Fibroblast of lung (primary cell): ENCODE results near the gene FAM174C. TPM values are rescaled to one million over a fixed set of nuclear protein-coding genes. Genes with fewer than 3 reads are reported as not detected.
"Not testable (repeated sequence)": the region's sequence is repeated elsewhere in the genome, so short reads cannot be mapped to it uniquely, and the experiment has no call there.

Experiments used
- DNase-seq, 2 donors: peaks; one replicate each; pipeline versions ENCODE4 v3.0.0 to v3.0.0-alpha.2; 2010; ENCODE audit warnings: low read depth in 2 of 2
- H2AFZ ChIP-seq: 2 replicates; pipeline ENCODE4 v1.5.1; 2012; ENCODE audit warnings: low read length, control low read depth, inconsistent platforms
- H3K27ac ChIP-seq: 2 replicates; pipeline ENCODE4 v1.5.1; 2011; ENCODE audit warnings: low read length, control low read depth; ENCODE audit not compliant: insufficient read depth
- H3K27me3 ChIP-seq: 2 replicates; pipeline ENCODE4 v1.5.1; 2011; ENCODE audit warnings: mild to moderate bottlenecking, low read length; ENCODE audit not compliant: control insufficient read depth, insufficient read depth
- H3K36me3 ChIP-seq: 2 replicates; pipeline ENCODE4 v1.5.1; 2011; ENCODE audit warnings: low read length; ENCODE audit not compliant: control insufficient read depth, insufficient read depth
- H3K4me1 ChIP-seq: 2 replicates; pipeline ENCODE4 v1.5.1; 2011; ENCODE audit warnings: low read length; ENCODE audit not compliant: control insufficient read depth, insufficient read depth; ENCODE audit errors: extremely low read depth
- H3K4me2 ChIP-seq: 2 replicates; pipeline ENCODE4 v1.5.1; 2011; ENCODE audit warnings: low read length, control low read depth; ENCODE audit not compliant: insufficient read depth; ENCODE audit errors: extremely low read depth
- H3K4me3 ChIP-seq, 4 experiments: fragments of 200-600 bp in 1 of 4; sonication (generic) in 1 of 4; replicated peaks in 1 of 4; 2 replicates each; pipeline ENCODE4 v1.5.1; 2011 to 2016; ENCODE audit warnings: low read length in 4 of 4, low read depth in 3 of 4, mild to moderate bottlenecking in 3 of 4, control low read depth in 2 of 4, inconsistent platforms in 1 of 4, mixed read lengths in 1 of 4; ENCODE audit not compliant: insufficient read depth in 1 of 4; ENCODE audit errors: control extremely low read depth in 1 of 4
- H3K79me2 ChIP-seq: 2 replicates; pipeline ENCODE4 v1.5.1; 2012; ENCODE audit warnings: mild to moderate bottlenecking, low read length, inconsistent platforms; ENCODE audit not compliant: control insufficient read depth, insufficient read depth
- H3K9ac ChIP-seq: 2 replicates; pipeline ENCODE4 v1.5.1; 2011; ENCODE audit warnings: mild to moderate bottlenecking, low read length, control low read depth; ENCODE audit not compliant: insufficient read depth
- H3K9me3 ChIP-seq: 2 replicates; pipeline ENCODE4 v1.5.1; 2012; ENCODE audit warnings: low read depth, low read length; ENCODE audit not compliant: control insufficient read depth, insufficient read depth
- H4K20me1 ChIP-seq: 2 replicates; pipeline ENCODE4 v1.5.1; 2011; ENCODE audit warnings: low read length; ENCODE audit not compliant: control insufficient read depth, insufficient read depth; ENCODE audit errors: extremely low read depth
- EZH2 ChIP-seq: IDR thresholded peaks from 2 replicates; pipeline ENCODE4 v1.5.1; 2012; ENCODE audit warnings: low read length, control low read depth, mild to moderate bottlenecking; ENCODE audit errors: missing control alignments
- polyA plus RNA-seq, 2 donors: library from polyadenylated mRNA; depleted of rRNA in 1 of 2; stranded (reverse) in 1 of 2; unstranded in 1 of 2; fragments of >200 nt; gene quantifications; 2 replicates each; pipeline ENCODE4 v1.2.1, GENCODE V29; 2011 to 2012; ENCODE audit warnings: missing spikeins in 1 of 2
- total RNA-seq: library from RNA; depleted of rRNA; stranded (reverse); fragments of >200 nt; gene quantifications from 2 replicates; pipeline ENCODE4 v1.2.1, GENCODE V29; 2014
- TF ChIP-seq, protein P1 (sequence below), 2 donors: IDR thresholded peaks in 1 of 2; conservative IDR thresholded peaks in 1 of 2; 1 replicate in 1 of 2; 2 replicates in 1 of 2; pipeline ENCODE4 v1.5.1; 2011 to 2012; ENCODE audit warnings: low read length in 2 of 2, control low read depth in 1 of 2, inconsistent platforms in 1 of 2, low read depth in 1 of 2, mild to moderate bottlenecking in 1 of 2

The FAM174C gene
- total and polyA plus RNA-seq, 2 donors (not counting 1 experiment from before 2014, with no cell fraction given), result 16.1 to 22.5 TPM

DNA sequence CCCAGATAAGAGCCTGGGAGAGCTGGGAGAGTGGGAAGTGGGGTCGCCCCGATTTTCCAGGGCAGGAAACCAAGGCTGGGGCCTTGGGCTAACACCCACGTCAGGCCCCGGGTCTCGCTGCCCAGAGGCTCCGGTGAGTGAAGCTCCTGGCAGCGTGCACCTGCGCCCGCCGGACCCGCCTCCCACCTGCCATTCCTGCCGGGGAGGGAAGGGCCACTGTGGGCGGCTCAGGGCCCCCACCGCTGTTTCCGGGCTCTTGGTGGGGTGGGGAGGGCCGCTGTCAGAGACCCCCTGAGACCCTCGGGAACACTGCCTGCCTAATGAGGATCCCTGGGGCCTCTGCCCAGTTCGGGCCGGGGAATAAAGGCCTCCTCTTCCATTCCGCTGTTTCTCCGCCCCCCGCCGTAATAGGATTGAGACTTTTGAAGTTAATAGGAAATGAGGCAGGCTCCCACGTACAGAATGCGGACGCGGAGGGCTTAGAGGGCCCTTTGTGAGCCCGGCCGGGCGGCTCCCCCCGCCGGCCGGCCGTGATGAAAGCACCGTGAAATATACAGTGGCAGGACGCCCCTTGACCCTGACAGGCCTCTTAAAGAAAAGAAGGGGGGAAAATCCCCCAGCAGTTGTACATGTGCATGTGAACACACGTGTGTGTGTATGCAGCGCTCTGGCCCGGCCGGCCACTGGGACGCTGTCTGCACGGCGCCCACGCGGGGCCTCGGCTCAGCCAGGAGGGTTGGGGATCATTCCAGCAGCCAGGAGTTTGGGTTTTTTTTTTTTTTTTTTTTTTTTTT is 43.5 kb downstream of the FAM174C start:
- Histone ChIP-seq H3K9ac (no peak overlapping the region), H3K9me3 (no peaks in the 10 kb centered on the region), H3K4me2 (no peak overlapping the region), H3K4me1 (no peaks in the 10 kb centered on the region), H2AFZ (no peak overlapping the region), H3K79me2 (no peaks in the 10 kb centered on the region), H3K27ac (no peak overlapping the region), H3K4me3 (no peak overlapping the region), H3K36me3 (no peaks in the 10 kb centered on the region), H3K27me3 (peaks cover 19% of the 10 kb centered on the region), H4K20me1 (no peaks in the 10 kb centered on the region)
- TF ChIP-seq EZH2, result no peak
- TF ChIP-seq, protein P1, sequence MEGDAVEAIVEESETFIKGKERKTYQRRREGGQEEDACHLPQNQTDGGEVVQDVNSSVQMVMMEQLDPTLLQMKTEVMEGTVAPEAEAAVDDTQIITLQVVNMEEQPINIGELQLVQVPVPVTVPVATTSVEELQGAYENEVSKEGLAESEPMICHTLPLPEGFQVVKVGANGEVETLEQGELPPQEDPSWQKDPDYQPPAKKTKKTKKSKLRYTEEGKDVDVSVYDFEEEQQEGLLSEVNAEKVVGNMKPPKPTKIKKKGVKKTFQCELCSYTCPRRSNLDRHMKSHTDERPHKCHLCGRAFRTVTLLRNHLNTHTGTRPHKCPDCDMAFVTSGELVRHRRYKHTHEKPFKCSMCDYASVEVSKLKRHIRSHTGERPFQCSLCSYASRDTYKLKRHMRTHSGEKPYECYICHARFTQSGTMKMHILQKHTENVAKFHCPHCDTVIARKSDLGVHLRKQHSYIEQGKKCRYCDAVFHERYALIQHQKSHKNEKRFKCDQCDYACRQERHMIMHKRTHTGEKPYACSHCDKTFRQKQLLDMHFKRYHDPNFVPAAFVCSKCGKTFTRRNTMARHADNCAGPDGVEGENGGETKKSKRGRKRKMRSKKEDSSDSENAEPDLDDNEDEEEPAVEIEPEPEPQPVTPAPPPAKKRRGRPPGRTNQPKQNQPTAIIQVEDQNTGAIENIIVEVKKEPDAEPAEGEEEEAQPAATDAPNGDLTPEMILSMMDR (conservative IDR thresholded peaks at IDR 0.05 in 1 of 2, IDR thresholded peaks at IDR 0.05 in 1 of 2; ENCODE audit: low read depth in 1 of 2, low read length in 2 of 2), result no peak
- peak in 1 of 2 donors; percentile 7 for DNase-seq

DNA sequence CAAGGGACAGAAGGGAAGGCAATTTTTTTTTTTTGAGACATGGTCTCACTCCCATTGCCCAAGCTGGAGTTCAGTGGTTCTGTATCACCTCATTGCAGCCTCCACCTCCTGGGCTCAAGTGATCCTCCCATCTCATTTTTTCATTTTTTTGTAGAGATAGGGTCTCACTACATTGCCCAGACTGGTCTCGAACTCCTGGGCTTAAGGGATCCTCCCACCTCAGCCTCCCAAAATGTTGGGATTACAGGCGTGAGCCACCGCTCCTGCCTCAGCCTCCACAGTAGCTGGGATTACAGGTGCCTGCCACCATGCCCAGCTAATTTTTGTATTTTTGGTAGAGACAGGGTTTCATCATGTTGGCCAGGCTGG is 44.9 kb downstream of the FAM174C start:
- not testable (repeated sequence) for H3K9ac ChIP-seq, H3K79me2 ChIP-seq, H3K36me3 ChIP-seq, H3K4me1 ChIP-seq, H4K20me1 ChIP-seq, H2AFZ ChIP-seq, H3K4me3 ChIP-seq, DNase-seq, H3K9me3 ChIP-seq, H3K27ac ChIP-seq, H3K4me2 ChIP-seq
- H3K27me3 ChIP-seq, result peaks cover 18% of the 10 kb centered on the region

DNA sequence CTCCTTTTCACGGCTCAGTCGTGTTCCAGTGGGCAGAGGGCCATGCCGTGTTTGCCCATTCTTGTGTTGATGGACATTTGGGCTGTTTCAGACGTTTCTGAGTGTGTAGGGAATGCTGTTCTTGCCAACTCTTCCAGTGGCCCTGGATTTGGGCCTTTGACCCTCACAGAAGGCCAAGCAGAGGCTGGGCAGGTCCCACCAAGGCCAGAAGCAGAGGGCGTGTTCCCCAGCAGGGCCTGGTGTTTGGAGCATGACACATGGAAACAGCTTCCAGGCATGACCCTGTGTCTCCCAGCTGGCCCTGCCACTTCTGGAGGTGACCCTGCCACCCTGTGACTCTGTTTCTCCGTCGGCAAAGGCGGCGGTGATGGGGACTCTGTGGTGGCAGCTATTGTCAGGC is 46.2 kb downstream of the FAM174C start:
- TF ChIP-seq EZH2, result no peak
- TF ChIP-seq, protein P1 (conservative IDR thresholded peaks at IDR 0.05 in 1 of 2, IDR thresholded peaks at IDR 0.05 in 1 of 2; ENCODE audit: low read depth in 1 of 2, low read length in 2 of 2), result no peak
- Histone ChIP-seq H4K20me1 (no peaks in the 10 kb centered on the region), H2AFZ (no peak overlapping the region), H3K27me3 (peaks cover 9% of the 10 kb centered on the region), H3K9ac (no peak overlapping the region), H3K4me3 (no peak overlapping the region), H3K27ac (no peak overlapping the region), H3K36me3 (no peaks in the 10 kb centered on the region), H3K4me2 (no peak overlapping the region), H3K9me3 (no peaks in the 10 kb centered on the region), H3K4me1 (peaks cover 5% of the 10 kb centered on the region), H3K79me2 (no peaks in the 10 kb centered on the region)
- no peak for DNase-seq
